WTC11 (cell line): Measurements from ENCODE around the gene PRKCE.

ENCODE experiments used
- FOXJ3 ChIP-seq: sonication (generic); formaldehyde crosslinking; IDR thresholded peaks from 2 replicates; pipeline ENCODE4 v1.9.0; 2021; ENCODE audit warnings: missing genetic modification reagents, mild to moderate bottlenecking, borderline replicate concordance
- FOXK1 ChIP-seq: sonication (generic); formaldehyde crosslinking; IDR thresholded peaks from 2 replicates; pipeline ENCODE4 v1.8.0; 2022; ENCODE audit warnings: mild to moderate bottlenecking, moderate library complexity, missing genetic modification reagents
- TP53 ChIP-seq: sonication (generic); formaldehyde crosslinking; IDR thresholded peaks from 2 replicates; pipeline ENCODE4 v1.8.1; 2023; ENCODE audit warnings: mild to moderate bottlenecking, missing genetic modification reagents
- TF ChIP-seq, protein P1 (sequence below): sonication (generic); formaldehyde crosslinking; IDR thresholded peaks from 2 replicates; pipeline ENCODE4 v1.8.0; 2022; ENCODE audit warnings: mild to moderate bottlenecking, missing genetic modification reagents
- TF ChIP-seq, protein P2 (sequence below): fragments of 200-600 bp; IDR thresholded peaks from 2 replicates; pipeline ENCODE4 v1.8.0; 2022; ENCODE audit warnings: antibody characterized with exemption

DNA sequence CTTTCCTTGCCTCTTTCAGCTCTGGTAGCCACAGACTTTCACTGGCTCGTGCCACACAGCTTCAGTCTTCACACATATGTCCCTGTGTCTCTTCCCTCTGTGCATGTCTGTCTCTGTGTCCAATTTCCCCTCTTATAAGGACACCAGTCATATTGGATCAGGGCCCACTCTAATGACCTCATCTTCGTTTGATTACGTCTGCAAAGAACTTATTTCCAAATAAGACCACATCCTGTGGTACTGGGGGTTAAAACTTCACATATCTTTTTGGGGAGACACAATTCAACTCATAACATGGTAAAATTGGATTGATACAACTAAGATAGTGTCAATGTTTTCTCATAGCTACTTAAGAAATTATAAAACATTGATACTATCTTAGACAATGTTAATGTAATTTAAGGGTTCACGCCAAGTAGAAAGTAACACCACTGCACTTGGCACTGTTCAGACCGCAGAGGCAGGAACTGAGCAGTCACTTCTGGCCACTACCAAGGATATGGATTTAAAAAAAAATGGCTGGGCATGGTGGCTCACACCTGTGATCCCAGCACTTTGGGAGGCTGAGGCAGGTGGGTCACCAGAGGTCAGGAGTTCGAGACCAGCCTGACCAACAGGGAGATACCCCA lies 526.1 kb downstream of the PRKCE start:
- TF ChIP-seq FOXJ3 (CRISPR knock-in tag) (no peak), FOXK1 (no peak), TP53 (no peak)
- TF ChIP-seq, protein P1, sequence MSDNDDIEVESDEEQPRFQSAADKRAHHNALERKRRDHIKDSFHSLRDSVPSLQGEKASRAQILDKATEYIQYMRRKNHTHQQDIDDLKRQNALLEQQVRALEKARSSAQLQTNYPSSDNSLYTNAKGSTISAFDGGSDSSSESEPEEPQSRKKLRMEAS (CRISPR knock-in tag), result no peak
- TF ChIP-seq, protein P2, sequence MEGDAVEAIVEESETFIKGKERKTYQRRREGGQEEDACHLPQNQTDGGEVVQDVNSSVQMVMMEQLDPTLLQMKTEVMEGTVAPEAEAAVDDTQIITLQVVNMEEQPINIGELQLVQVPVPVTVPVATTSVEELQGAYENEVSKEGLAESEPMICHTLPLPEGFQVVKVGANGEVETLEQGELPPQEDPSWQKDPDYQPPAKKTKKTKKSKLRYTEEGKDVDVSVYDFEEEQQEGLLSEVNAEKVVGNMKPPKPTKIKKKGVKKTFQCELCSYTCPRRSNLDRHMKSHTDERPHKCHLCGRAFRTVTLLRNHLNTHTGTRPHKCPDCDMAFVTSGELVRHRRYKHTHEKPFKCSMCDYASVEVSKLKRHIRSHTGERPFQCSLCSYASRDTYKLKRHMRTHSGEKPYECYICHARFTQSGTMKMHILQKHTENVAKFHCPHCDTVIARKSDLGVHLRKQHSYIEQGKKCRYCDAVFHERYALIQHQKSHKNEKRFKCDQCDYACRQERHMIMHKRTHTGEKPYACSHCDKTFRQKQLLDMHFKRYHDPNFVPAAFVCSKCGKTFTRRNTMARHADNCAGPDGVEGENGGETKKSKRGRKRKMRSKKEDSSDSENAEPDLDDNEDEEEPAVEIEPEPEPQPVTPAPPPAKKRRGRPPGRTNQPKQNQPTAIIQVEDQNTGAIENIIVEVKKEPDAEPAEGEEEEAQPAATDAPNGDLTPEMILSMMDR, result no peak
